Stimulated activated CD8-positive, alpha-beta memory T cell treated with anti-CD3 and anti-CD28 coated beads, Interleukin-12 subunit alpha, Interleukin-12 subunit beta, amount 100 ng/mL, for 24 hours (primary cell): ENCODE measurements around the gene NDUFB5.

Experiments
- DNase-seq: peaks from one replicate; pipeline ENCODE4 v3.0.0-alpha.2; 2020; ENCODE audit errors: extremely low read depth

The NDUFB5 gene

DNA sequence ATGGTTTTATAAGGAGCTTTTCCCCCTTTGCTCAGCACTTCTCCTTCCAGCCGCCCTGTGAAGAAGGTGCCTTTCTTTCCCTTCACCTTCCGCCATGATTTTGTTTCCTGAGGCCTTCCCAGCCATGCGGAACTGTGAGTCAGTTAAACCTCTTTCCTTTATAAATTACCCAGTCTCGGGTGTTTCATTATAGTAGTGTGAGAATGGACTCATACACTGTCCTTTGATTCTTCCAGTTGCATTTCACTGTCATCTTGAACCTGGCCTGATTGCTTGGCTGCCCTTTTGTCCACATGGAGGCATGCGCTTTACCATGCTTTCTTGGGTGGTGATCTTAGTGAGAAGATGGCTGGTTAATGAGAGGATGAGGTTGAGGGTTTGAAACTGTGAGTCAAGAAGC, 71.5 kb downstream of the NDUFB5 start:
- DNase-seq = no peak
